Raji (cell line): ENCODE results near the gene SYNJ2.

ENCODE experiments used
- POLR2A ChIP-seq: IDR thresholded peaks from 2 replicates; pipeline ENCODE4 v1.6.1; 2011; ENCODE audit warnings: low read depth, low read length, control low read depth; ENCODE audit not compliant: insufficient read depth

SYNJ2 gene

GRCh38 chr6:158040804-158041347, 59.2 kb downstream of the SYNJ2 start:
- no peak for TF ChIP-seq POLR2A

GRCh38 chr6:158041370-158041769, 59.7 kb downstream of the SYNJ2 start:
- TF ChIP-seq POLR2A = no peak

- TF ChIP-seq POLR2A = no peak
Measured at GRCh38 chr6:158041788-158042187, 60.1 kb downstream of the SYNJ2 start.

GRCh38 chr6:158042245-158042798, 60.7 kb downstream of the SYNJ2 start:
- TF ChIP-seq POLR2A = no peak

GRCh38 chr6:158043008-158043407, 61.3 kb downstream of the SYNJ2 start:
- no peak for TF ChIP-seq POLR2A

GRCh38 chr6:158043586-158044524, 62.2 kb downstream of the SYNJ2 start:
- TF ChIP-seq POLR2A = no peak

- TF ChIP-seq POLR2A = no peak
Measured at GRCh38 chr6:158044525-158044888, 62.8 kb downstream of the SYNJ2 start.

- no peak for TF ChIP-seq POLR2A
Measured at GRCh38 chr6:158046201-158047126, 64.8 kb downstream of the SYNJ2 start.

GRCh38 chr6:158047127-158047518, 65.5 kb downstream of the SYNJ2 start:
- no peak for TF ChIP-seq POLR2A

GRCh38 chr6:158047563-158048323, 66.1 kb downstream of the SYNJ2 start:
- no peak for TF ChIP-seq POLR2A

GRCh38 chr6:158048589-158048988, 66.9 kb downstream of the SYNJ2 start:
- no peak for TF ChIP-seq POLR2A

GRCh38 chr6:158049055-158050028, 67.7 kb downstream of the SYNJ2 start:
- TF ChIP-seq POLR2A = no peak

- no peak for TF ChIP-seq POLR2A
Measured at GRCh38 chr6:158050107-158050735, 68.6 kb downstream of the SYNJ2 start.

GRCh38 chr6:158050955-158051354, 69.3 kb downstream of the SYNJ2 start:
- TF ChIP-seq POLR2A = no peak
